Gastroesophageal sphincter (tissue), 4 donors: ENCODE measurements around the gene PIK3C3. TPM values are rescaled to one million over a fixed set of nuclear protein-coding genes. Genes with fewer than 3 reads are reported as not detected.

Experiments
- ATAC-seq: fragments of 150-250 bp; one replicate; pipeline ENCODE4 v1.9.1; 2016; ENCODE audit warnings: mild to moderate bottlenecking, moderate library complexity
- H3K27ac ChIP-seq, 4 donors: fragments of 200-600 bp; sonication (generic) in 3 of 4; 1 replicate in 3 of 4; 2 replicates in 1 of 4; pipeline ENCODE4 v1.5.1; 2016 to 2019
- H3K27me3 ChIP-seq: fragments of 200-600 bp; sonication (generic); one replicate; pipeline ENCODE4 v1.5.1; 2019
- H3K36me3 ChIP-seq, 2 donors: fragments of 200-600 bp; sonication (generic); one replicate each; pipeline ENCODE4 v1.5.1; 2019; ENCODE audit warnings: control low read depth in 1 of 2
- H3K4me1 ChIP-seq, 3 donors: fragments of 200-600 bp; sonication (generic); 1 replicate in 2 of 3; 2 replicates in 1 of 3; pipeline ENCODE4 v1.5.1; 2016 to 2019; ENCODE audit warnings: control low read depth in 2 of 3
- H3K4me3 ChIP-seq, 2 donors: fragments of 200-600 bp; sonication (generic); one replicate each; pipeline ENCODE4 v1.5.1; 2019; ENCODE audit warnings: mild to moderate bottlenecking in 1 of 2, moderate library complexity in 1 of 2
- H3K9me3 ChIP-seq, 3 donors: fragments of 200-600 bp; sonication (generic); one replicate each; pipeline ENCODE4 v1.5.1; 2017 to 2019; ENCODE audit warnings: control low read depth in 2 of 3
- CTCF ChIP-seq, 4 experiments: fragments of 200-600 bp in 2 of 4; fragments of 450-650 bp in 2 of 4; sonication (generic) in 1 of 4; IDR thresholded peaks; one replicate each; pipeline ENCODE4 v1.5.1; 2017 to 2019; ENCODE audit warnings: antibody characterized with exemption in 4 of 4, mild to moderate bottlenecking in 2 of 4, moderate library complexity in 2 of 4
- EP300 ChIP-seq: sonication (generic); formaldehyde crosslinking; IDR thresholded peaks from one replicate; pipeline ENCODE4 v1.6.1; 2017; ENCODE audit warnings: antibody characterized with exemption, mild to moderate bottlenecking
- POLR2A ChIP-seq, 2 donors: fragments of 450-650 bp; IDR thresholded peaks; one replicate each; pipeline ENCODE4 v1.6.1; 2017; ENCODE audit warnings: antibody characterized with exemption in 2 of 2, mild to moderate bottlenecking in 2 of 2, moderate library complexity in 1 of 2
- POLR2AphosphoS5 ChIP-seq: sonication (generic); formaldehyde crosslinking; IDR thresholded peaks from one replicate; pipeline ENCODE4 v1.6.1; 2017; ENCODE audit warnings: antibody characterized with exemption
- WGBS, 2 donors: methylation state at CpG; one replicate each; pipeline ENCODE4 v1.1.5; 2018; ENCODE audit warnings: low coverage in 1 of 2; 5-methylcytosine and 5-hydroxymethylcytosine counted together
- total RNA-seq, 4 donors: library from RNA; depleted of rRNA; stranded (reverse); fragments of >200 nt; gene quantifications; one replicate each; pipeline ENCODE4 v1.1.0, GENCODE V29; 2016

The PIK3C3 gene
- total RNA-seq, 4 donors from 2014 or later: 34.2 to 55.6 (median 40.9) TPM

DNA sequence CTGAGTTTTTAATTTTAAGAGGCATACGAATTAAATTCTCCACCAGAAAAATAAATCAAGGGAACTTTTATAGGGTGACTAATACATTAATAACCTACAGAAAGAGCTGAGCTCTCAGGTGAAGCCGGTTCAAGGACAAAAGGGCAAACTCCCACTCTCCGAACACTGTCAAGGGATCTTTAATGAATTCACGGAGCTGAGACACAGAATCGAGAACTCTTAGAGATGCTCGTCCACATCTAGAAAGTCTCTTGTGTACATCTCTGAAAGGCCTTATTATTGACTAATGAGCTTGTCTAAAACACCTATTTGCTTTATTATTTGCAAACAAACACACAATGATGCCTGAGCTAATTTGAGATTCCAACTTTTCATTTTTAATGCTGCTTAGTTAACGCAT is 33.3 kb upstream of the PIK3C3 start:
- 80 to 87% methylated on average over 6 to 7 of the region's 7 CpGs for WGBS, 2 donors
- Histone ChIP-seq H3K4me3 (no peak overlapping the region), H3K4me1 (no peaks in the 10 kb centered on the region), H3K27me3 (no peaks in the 10 kb centered on the region), H3K36me3 (no peaks in the 10 kb centered on the region), H3K9me3 (no peaks in the 10 kb centered on the region), H3K27ac (no peak overlapping the region)
- no peak for ATAC-seq
- TF ChIP-seq EP300 (no peak), POLR2AphosphoS5 (no peak), CTCF (IDR thresholded peaks at IDR 0.05) (no peak), POLR2A (IDR thresholded peaks at IDR 0.05) (no peak)

DNA sequence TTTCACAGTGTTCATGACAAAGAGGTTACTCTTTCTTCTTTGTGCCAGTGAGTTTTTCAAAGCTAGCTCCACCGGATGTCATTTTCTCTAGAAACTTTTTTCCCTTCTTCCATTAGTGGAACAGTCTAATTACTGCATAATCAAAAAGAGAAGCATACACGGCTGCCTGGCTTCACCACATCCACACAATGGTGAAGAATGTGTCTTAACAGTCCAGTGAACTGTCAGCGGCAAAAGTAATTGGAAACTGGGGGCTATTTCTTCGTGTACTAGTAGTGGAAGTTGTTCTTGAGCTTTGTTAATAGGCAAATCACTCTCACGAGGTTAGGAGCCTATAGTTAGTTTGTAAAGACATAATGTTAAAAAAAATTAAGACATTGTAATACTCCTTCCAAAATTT is 32.9 kb upstream of the PIK3C3 start:
- Histone ChIP-seq H3K27ac (no peak overlapping the region), H3K4me3 (no peak overlapping the region), H3K27me3 (no peaks in the 10 kb centered on the region), H3K9me3 (no peaks in the 10 kb centered on the region), H3K4me1 (no peaks in the 10 kb centered on the region), H3K36me3 (no peaks in the 10 kb centered on the region)
- no peak for ATAC-seq
- TF ChIP-seq CTCF (IDR thresholded peaks at IDR 0.05) (no peak), EP300 (no peak), POLR2A (IDR thresholded peaks at IDR 0.05) (no peak), POLR2AphosphoS5 (no peak)
- WGBS, 2 donors: 58 to 67% methylated on average over 5 of the region's 5 CpGs

DNA sequence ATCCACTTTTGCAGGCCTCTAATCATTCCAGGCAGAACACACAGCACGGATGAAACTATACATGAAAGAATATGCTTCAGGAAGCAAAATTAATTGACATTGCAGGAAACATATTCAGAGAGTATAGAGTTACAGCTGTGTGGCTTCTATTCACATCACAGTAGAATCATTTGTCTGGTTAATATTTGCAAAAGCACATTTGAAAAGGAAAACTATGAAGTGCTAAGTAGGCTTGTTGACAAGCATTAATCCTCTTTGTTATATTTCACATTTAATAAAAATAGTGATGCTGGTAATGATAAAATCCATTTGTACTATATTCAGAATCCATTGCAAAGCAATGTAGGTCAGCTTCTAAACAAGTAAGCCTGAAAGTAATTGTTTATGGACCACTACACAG is 32.2 kb upstream of the PIK3C3 start:
- Histone ChIP-seq H3K36me3 (no peaks in the 10 kb centered on the region), H3K27me3 (no peaks in the 10 kb centered on the region), H3K27ac (no peak overlapping the region), H3K4me3 (no peak overlapping the region), H3K9me3 (no peaks in the 10 kb centered on the region), H3K4me1 (no peaks in the 10 kb centered on the region)
- TF ChIP-seq POLR2AphosphoS5: no peak
- TF ChIP-seq CTCF (IDR thresholded peaks at IDR 0.05): no peak
- TF ChIP-seq EP300: no peak
- no peak for TF ChIP-seq POLR2A (IDR thresholded peaks at IDR 0.05)
- no peak for ATAC-seq
- WGBS, 2 donors: 0 to 22% methylated on average over 1 of the region's 1 CpG

DNA sequence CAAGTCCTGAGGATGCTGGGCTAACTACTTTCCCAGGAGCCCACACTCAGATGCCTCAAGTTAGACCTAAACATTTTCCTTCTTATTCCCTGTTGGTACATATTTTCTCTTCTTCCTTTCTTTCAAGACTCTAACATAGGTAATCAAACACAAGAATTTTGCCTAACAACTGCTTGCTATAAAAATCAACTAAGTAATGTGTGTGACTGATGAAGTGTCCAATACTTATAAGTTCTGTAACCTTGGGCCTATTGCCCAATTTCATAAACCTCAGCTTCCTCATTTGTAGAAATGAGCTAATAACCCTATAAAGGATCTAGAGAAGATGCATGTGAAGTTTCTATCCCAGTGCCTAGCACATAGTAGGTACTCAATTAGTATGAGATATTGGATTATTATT is 31.6 kb upstream of the PIK3C3 start:
- no peak for ATAC-seq
- TF ChIP-seq CTCF (IDR thresholded peaks at IDR 0.05) (no peak), POLR2AphosphoS5 (no peak), EP300 (no peak), POLR2A (IDR thresholded peaks at IDR 0.05) (no peak)

DNA sequence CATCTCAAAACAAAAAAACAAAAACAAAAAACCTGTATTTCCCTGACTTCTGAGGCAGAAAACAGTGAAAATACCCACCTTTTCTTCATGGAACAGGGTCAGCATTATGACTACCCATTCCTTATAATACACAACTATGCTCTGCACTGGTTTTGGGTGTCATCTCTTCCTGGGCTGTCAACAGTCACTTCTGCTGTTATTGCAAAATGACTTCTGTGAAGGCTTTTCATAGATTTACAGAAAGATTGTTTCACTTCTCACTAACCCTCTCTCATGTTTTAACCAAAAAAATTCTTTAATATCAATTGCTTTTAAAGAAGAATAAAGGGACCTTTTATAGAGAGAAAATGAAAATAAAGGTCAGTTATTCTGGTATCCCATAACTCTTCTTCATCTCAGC is 26.5 kb upstream of the PIK3C3 start:
- Histone ChIP-seq H3K4me1 (no peaks in the 10 kb centered on the region), H3K27ac (no peak overlapping the region), H3K27me3 (peaks cover 8% of the 10 kb centered on the region), H3K9me3 (no peaks in the 10 kb centered on the region), H3K36me3 (no peaks in the 10 kb centered on the region), H3K4me3 (no peak overlapping the region)
- TF ChIP-seq POLR2A (IDR thresholded peaks at IDR 0.05) (no peak), CTCF (IDR thresholded peaks at IDR 0.05) (no peak), EP300 (no peak), POLR2AphosphoS5 (no peak)
- no peak for ATAC-seq

More for the DNA sequence above, 31.6 kb upstream of the PIK3C3 start:
- H3K36me3 ChIP-seq: no peaks in the 10 kb centered on the region
- H3K4me3 ChIP-seq: no peak overlapping the region
- H3K4me1 ChIP-seq: no peaks in the 10 kb centered on the region
- H3K9me3 ChIP-seq: no peaks in the 10 kb centered on the region
- H3K27ac ChIP-seq: no peak overlapping the region
- H3K27me3 ChIP-seq: no peaks in the 10 kb centered on the region
